ENCODE measurements around the gene MYL12A.

GRCh38 chr18:3251963-3252277 lies 4.3 kb downstream of the MYL12A start:
- TF ChIP-seq CTCF (IDR thresholded peaks at IDR 0.05; ENCODE audit: low read length) (no peak), EZH2 (IDR thresholded peaks at IDR 0.05; ENCODE audit: borderline replicate concordance, low read length) (no peak)

Measured in OCI-LY1 (cell line).